A673 (cell line): Measurements from ENCODE around the gene EIF3I. TPM values are rescaled to one million over a fixed set of nuclear protein-coding genes. Genes with fewer than 3 reads are reported as not detected.

ENCODE experiments used
- BruUV-seq: library from RNA; stranded (reverse); fragments of 400-500 nt; replicated peaks from 2 replicates; lab custom pipeline; 2021; lab: Mats Ljungman, UMichigan
- CTCF ChIA-PET: fragments of 300-600 bp; sonication (Branson Sonifier 250); formaldehyde crosslinking; loops from one replicate; lab custom pipeline; 2022; ENCODE audit warnings: antibody characterized with exemption; lab: Charles Lee
- POLR2A ChIA-PET: fragments of 300-600 bp; sonication (Branson Sonifier 250); formaldehyde crosslinking; loops from one replicate; lab custom pipeline; 2022; ENCODE audit warnings: antibody characterized with exemption; ENCODE audit not compliant: low non-redundant PET; lab: Charles Lee
- DNase-seq: peaks from one replicate; pipeline ENCODE4 v3.0.0-alpha.2; 2015; ENCODE audit warnings: low spot score
- H3K27ac ChIP-seq: fragments of 200-600 bp; sonication (generic); 2 replicates; pipeline ENCODE4 v1.5.1; 2016; ENCODE audit warnings: mixed run types, low read depth, mild to moderate bottlenecking, mixed read lengths, antibody characterized with exemption, low read length; ENCODE audit not compliant: poor library complexity, severe bottlenecking
- H3K27me3 ChIP-seq: fragments of 200-600 bp; sonication (generic); replicated peaks from 2 replicates; pipeline ENCODE4 v1.6.1; 2017; ENCODE audit warnings: mixed run types, low read depth, mild to moderate bottlenecking, mixed read lengths, antibody characterized with exemption, low read length; ENCODE audit not compliant: insufficient read depth, poor library complexity
- H3K36me3 ChIP-seq: fragments of 200-600 bp; sonication (generic); 2 replicates; pipeline ENCODE4 v1.6.1; 2016; ENCODE audit warnings: mixed run types, mild to moderate bottlenecking, mixed read lengths, antibody characterized with exemption, low read length; ENCODE audit not compliant: insufficient read depth, poor library complexity, severe bottlenecking
- H3K4me1 ChIP-seq: fragments of 200-600 bp; sonication (generic); 2 replicates; pipeline ENCODE4 v1.6.1; 2017; ENCODE audit warnings: mixed run types, mild to moderate bottlenecking, mixed read lengths, antibody characterized with exemption, low read length; ENCODE audit not compliant: insufficient read depth, poor library complexity, severe bottlenecking
- H3K4me3 ChIP-seq: fragments of 200-600 bp; sonication (generic); 2 replicates; pipeline ENCODE4 v1.5.1; 2016; ENCODE audit warnings: low read depth, mixed run types, mild to moderate bottlenecking, mixed read lengths, low read length; ENCODE audit not compliant: poor library complexity, severe bottlenecking
- H3K9me3 ChIP-seq: fragments of 200-600 bp; sonication (generic); 2 replicates; pipeline ENCODE4 v1.6.1; 2016; ENCODE audit warnings: mixed run types, low read depth, mild to moderate bottlenecking, mixed read lengths, antibody characterized with exemption, low read length; ENCODE audit not compliant: poor library complexity, severe bottlenecking
- CTCF ChIP-seq: fragments of 300-800, 200-600 bp; sonication (generic); conservative IDR thresholded peaks from 2 replicates; pipeline ENCODE4 v1.5.1; 2017; ENCODE audit warnings: low read depth, mild to moderate bottlenecking, antibody characterized with exemption, low read length, moderate library complexity, mixed read lengths
- EZH2 ChIP-seq: fragments of 200-600 bp; sonication (generic); IDR thresholded peaks from 2 replicates; pipeline ENCODE4 v1.6.1; 2017; ENCODE audit warnings: borderline replicate concordance, low read depth, mild to moderate bottlenecking, mixed read lengths, antibody characterized with exemption, low read length; ENCODE audit not compliant: poor library complexity, severe bottlenecking
- intact Hi-C: fragments of 100-400 bp; cut with micrococcal nuclease; formaldehyde crosslinking; loops from one replicate; pipeline ENCODE4 v1.10.0; 2022; ENCODE audit not compliant: unreplicated experiment
- total RNA-seq: library from RNA; stranded (reverse); gene quantifications from 2 replicates; pipeline ENCODE4 v1.2.3, GENCODE V29; 2021

The EIF3I gene
- total RNA-seq, 1 experiment from 2014 or later, result 298 TPM

DNA sequence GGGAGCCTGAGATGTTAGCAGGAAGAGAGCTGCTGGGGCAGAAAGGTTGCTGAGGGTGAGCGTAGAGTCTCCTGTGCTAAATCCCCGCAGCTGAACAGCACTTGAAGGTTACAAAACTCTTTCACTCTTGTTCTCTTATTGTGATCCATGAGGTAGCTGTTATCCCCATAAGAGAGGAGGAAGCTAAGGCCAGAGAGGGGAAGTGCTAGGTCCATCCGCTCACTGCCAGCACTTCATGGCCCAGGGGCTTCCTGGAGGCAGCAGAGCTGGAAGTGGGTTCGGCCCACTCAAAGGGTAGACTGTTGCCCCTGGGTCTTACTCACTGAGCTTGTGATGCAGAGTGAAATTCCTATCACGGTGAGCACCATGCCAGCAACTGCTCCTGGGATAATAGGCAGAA, 5.6 kb upstream of the EIF3I start:
- DNase-seq, result no peak
- CTCF ChIA-PET, result no interaction called here

DNA sequence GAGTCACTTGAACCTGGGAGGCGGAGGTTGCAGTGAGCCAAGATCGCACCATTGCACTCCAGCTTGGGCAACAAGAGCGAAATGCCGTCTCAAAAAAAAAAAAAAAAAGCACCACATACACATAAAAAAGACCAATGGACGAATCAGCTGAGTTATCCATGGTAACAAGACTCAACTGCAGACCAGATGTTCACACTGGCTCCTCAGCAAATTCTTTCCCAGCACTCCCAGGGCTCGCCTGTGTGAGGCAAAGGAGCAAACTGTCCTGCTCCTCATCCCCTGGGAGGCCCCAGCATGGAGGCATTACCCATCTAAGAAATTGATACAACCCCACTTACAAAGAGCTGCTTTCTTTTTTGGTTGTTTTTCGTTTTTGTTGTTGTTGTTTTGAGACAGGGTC, 3.2 kb upstream of the EIF3I start:
- DNase-seq, result no peak
- intact Hi-C loops, result loop anchor here (5.0 kb wide), 1 partner anchor 193 kb away; no protein-coding TSS in a partner anchor
- CTCF ChIA-PET, result no interaction called here

More for the DNA sequence above, 5.6 kb upstream of the EIF3I start:
- H3K27me3 ChIP-seq, result no peaks in the 10 kb centered on the region
- no peak for TF ChIP-seq EZH2
- TF ChIP-seq CTCF, result no peak
- no peak overlapping the region for H3K4me3 ChIP-seq
- POLR2A ChIA-PET, result no interaction called here
- BruUV-seq, result no TSS peak
- intact Hi-C loops, result loop anchor here (5.0 kb wide), 1 partner anchor 196 kb away; no protein-coding TSS in a partner anchor
- no peak overlapping the region for H3K27ac ChIP-seq
- H3K9me3 ChIP-seq, result no peaks in the 10 kb centered on the region
- peaks cover 8% of the 10 kb centered on the region for H3K36me3 ChIP-seq
- H3K4me1 ChIP-seq, result peaks cover 11% of the 10 kb centered on the region

DNA sequence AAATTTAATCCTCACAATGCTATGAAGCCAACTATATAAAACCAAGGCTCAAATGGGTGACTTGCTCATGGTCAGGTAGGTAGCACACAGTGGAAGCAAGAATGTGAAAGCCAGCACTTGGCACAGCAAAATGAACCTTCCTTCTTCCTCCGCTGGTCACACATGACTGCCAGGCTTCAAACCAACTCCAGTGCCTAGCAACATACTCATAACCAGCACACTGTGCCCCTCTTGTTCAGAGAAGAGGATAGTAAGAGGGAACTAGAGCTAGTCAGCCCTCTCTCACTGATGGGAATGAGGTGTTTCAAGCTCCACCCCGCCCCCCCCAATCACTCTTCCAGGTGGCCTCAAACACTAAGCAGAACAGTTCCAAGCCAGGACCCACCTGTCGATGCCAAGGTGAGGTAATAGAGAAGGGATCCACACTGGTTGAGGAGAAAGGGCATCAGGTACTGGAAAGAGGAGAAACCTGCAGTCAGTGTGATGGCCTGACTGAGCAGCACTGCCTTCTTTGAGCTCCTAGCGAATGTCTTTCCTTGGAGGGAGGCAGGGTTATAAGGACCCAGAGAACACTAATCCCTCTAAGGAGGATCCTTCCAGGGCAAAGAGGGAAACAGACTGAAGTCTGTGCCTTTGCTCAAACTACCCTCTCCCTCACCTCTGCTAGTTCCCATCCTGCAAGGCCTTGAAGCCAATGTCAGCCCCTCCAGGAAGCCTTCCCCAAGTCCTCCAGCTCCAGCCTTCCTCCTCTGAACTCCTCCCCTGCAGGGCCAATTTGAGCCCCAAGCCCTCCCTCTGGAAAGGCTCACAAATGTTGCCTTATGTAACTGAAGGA, 1.2 kb upstream of the EIF3I start:
- no peak for DNase-seq
- Histone ChIP-seq H3K9me3 (no peaks in the 10 kb centered on the region), H3K36me3 (peaks cover 21% of the 10 kb centered on the region), H3K4me1 (peaks cover 17% of the 10 kb centered on the region), H3K27me3 (no peaks in the 10 kb centered on the region), H3K4me3 (peak overlapping the region; percentile 85), H3K27ac (peak overlapping the region; percentile 89)
- intact Hi-C loops, result loop anchor here (10.0 kb wide), 1 partner anchor 114 kb away; the partner anchor contains the start of gene MARCKSL1
- ChIA-PET CTCF (interaction anchor here (0.7 kb wide), 1 partner anchor 194 kb away, joined by 4 read pairs; no protein-coding TSS in a partner anchor), POLR2A (no interaction called here)
- BruUV-seq, result no TSS peak
- TF ChIP-seq CTCF (no peak), EZH2 (no peak)

More for the DNA sequence above, 3.2 kb upstream of the EIF3I start:
- Histone ChIP-seq H3K4me3 (no peak overlapping the region), H3K4me1 (peaks cover 17% of the 10 kb centered on the region), H3K27me3 (no peaks in the 10 kb centered on the region), H3K36me3 (peaks cover 14% of the 10 kb centered on the region), H3K27ac (no peak overlapping the region), H3K9me3 (no peaks in the 10 kb centered on the region)
- TF ChIP-seq CTCF, result no peak
- TF ChIP-seq EZH2, result no peak
- POLR2A ChIA-PET, result no interaction called here
- no TSS peak for BruUV-seq
